Esophagus squamous epithelium (tissue), 5 donors: ENCODE measurements around the gene PKP3. TPM values are rescaled to one million over a fixed set of nuclear protein-coding genes. Genes with fewer than 3 reads are reported as not detected.
"Not testable (repeated sequence)": the region's sequence is repeated elsewhere in the genome, so short reads cannot be mapped to it uniquely, and the experiment has no call there.

Experiments
- DNase-seq: peaks from one replicate; lab custom pipeline; 2025; lab: John Stamatoyannopoulos, UW
- H3K27ac ChIP-seq, 4 donors: fragments of 200-600 bp; sonication (generic); one replicate each; pipeline ENCODE4 v1.5.1; 2016 to 2019; ENCODE audit warnings: mild to moderate bottlenecking in 1 of 4
- H3K27me3 ChIP-seq, 4 donors: fragments of 200-600 bp; sonication (generic); 1 replicate in 3 of 4; 2 replicates in 1 of 4; pipeline versions ENCODE4 v1.5.1 to v1.6.0; 2017 to 2021; ENCODE audit warnings: antibody characterized with exemption in 1 of 4
- H3K36me3 ChIP-seq, 3 donors: fragments of 200-600 bp; sonication (generic); one replicate each; pipeline ENCODE4 v1.5.1; 2016 to 2019
- H3K4me1 ChIP-seq, 3 donors: fragments of 200-600 bp; sonication (generic); one replicate each; pipeline ENCODE4 v1.5.1; 2017 to 2019
- H3K4me3 ChIP-seq, 4 donors: fragments of 200-600 bp; sonication (generic); 1 replicate in 3 of 4; 2 replicates in 1 of 4; pipeline ENCODE4 v1.5.1; 2016 to 2019; ENCODE audit warnings: mild to moderate bottlenecking in 2 of 4, moderate library complexity in 1 of 4
- H3K9me3 ChIP-seq, 3 donors: fragments of 200-600 bp; sonication (generic); one replicate each; pipeline ENCODE4 v1.5.1; 2016 to 2019
- POLR2A ChIP-seq, 4 donors: fragments of 450-650 bp; IDR thresholded peaks; one replicate each; pipeline ENCODE4 v1.6.1; 2017; ENCODE audit warnings: antibody characterized with exemption in 4 of 4, mild to moderate bottlenecking in 4 of 4, moderate library complexity in 3 of 4
- WGBS, 2 donors: methylation state at CpG; one replicate each; pipeline ENCODE4 v1.1.5; 2018; 5-methylcytosine and 5-hydroxymethylcytosine counted together
- intact Hi-C: fragments of 100-400 bp; cut with DNase I; formaldehyde crosslinking; loops from one replicate; pipeline ENCODE4 v1.15.0; 2022
- total RNA-seq, 4 donors: library from RNA; depleted of rRNA; stranded (reverse); fragments of >200 nt; gene quantifications; one replicate each; pipeline ENCODE4 v1.1.0, GENCODE V29; 2016
- TF ChIP-seq, protein P1 (sequence below), 6 experiments: fragments of 450-650 bp in 4 of 6; fragments of 200-600 bp in 2 of 6; sonication (generic) in 2 of 6; IDR thresholded peaks; one replicate each; pipeline ENCODE4 v1.5.1; 2016 to 2019; ENCODE audit warnings: antibody characterized with exemption in 6 of 6, mild to moderate bottlenecking in 4 of 6, moderate library complexity in 4 of 6
- donor health status: DM: yes; HTN: yes; CAD: no.

The PKP3 gene
- total RNA-seq, 4 donors from 2014 or later: 314 to 1,016 (median 520) TPM

DNA sequence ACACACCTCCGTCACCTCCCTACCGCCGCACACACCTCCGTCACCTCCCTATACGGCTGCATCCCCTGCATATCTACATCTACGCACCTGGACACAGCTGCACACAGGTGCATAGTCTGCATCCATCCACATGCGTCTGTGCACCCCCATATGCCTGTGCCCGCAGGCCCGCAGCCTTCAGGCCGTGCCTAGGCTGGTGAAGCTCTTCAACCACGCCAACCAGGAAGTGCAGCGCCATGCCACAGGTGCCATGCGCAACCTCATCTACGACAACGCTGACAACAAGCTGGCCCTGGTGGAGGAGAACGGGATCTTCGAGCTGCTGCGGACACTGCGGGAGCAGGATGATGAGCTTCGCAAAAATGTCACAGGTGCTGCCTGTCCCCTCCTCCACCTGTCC lies 4.8 kb downstream of the PKP3 start:
- 63 to 84% methylated on average over 14 to 20 of the region's 20 CpGs for WGBS, 2 donors
- no peak for DNase-seq

GRCh38 chr11:399731-400211 lies 5.8 kb downstream of the PKP3 start:
- Histone ChIP-seq H3K36me3 (peaks cover 0 to 53% (median 10%) of the 10 kb centered on the region in 3 donors), H3K9me3 (no peaks in the 10 kb centered on the region), H3K4me1 (peaks cover 8 to 53% (median 14%) of the 10 kb centered on the region in 3 donors), H3K27ac (no peak overlapping the region), H3K27me3 (peaks cover 0 to 21% (median 4%) of the 10 kb centered on the region in 4 donors), H3K4me3 (no peak overlapping the region)
- intact Hi-C loops: no loop called here
- no peak for DNase-seq
- TF ChIP-seq, protein P1, sequence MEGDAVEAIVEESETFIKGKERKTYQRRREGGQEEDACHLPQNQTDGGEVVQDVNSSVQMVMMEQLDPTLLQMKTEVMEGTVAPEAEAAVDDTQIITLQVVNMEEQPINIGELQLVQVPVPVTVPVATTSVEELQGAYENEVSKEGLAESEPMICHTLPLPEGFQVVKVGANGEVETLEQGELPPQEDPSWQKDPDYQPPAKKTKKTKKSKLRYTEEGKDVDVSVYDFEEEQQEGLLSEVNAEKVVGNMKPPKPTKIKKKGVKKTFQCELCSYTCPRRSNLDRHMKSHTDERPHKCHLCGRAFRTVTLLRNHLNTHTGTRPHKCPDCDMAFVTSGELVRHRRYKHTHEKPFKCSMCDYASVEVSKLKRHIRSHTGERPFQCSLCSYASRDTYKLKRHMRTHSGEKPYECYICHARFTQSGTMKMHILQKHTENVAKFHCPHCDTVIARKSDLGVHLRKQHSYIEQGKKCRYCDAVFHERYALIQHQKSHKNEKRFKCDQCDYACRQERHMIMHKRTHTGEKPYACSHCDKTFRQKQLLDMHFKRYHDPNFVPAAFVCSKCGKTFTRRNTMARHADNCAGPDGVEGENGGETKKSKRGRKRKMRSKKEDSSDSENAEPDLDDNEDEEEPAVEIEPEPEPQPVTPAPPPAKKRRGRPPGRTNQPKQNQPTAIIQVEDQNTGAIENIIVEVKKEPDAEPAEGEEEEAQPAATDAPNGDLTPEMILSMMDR (IDR thresholded peaks at IDR 0.05): no peak
- TF ChIP-seq POLR2A (IDR thresholded peaks at IDR 0.05): no peak
- 43 to 93% methylated on average over 1 to 12 of the region's 21 CpGs for WGBS, 2 donors

More for the DNA sequence above, 4.8 kb downstream of the PKP3 start:
- TF ChIP-seq POLR2A (IDR thresholded peaks at IDR 0.05): no peak
- TF ChIP-seq, protein P1 (IDR thresholded peaks at IDR 0.05): peak in 1 of 6 experiments; percentile 28
- Histone ChIP-seq H3K9me3 (no peaks in the 10 kb centered on the region), H3K27ac (no peak overlapping the region), H3K4me3 (no peak overlapping the region), H3K27me3 (peaks cover 0 to 27% (median 4%) of the 10 kb centered on the region in 4 donors), H3K36me3 (peaks cover 0 to 43% (median under 1%) of the 10 kb centered on the region in 3 donors), H3K4me1 (peaks cover 8 to 43% (median 14%) of the 10 kb centered on the region in 3 donors)
- intact Hi-C loops: no loop called here

GRCh38 chr11:400241-400689 lies 6.3 kb downstream of the PKP3 start:
- TF ChIP-seq, protein P1 (IDR thresholded peaks at IDR 0.05): no peak
- TF ChIP-seq POLR2A (IDR thresholded peaks at IDR 0.05): no peak
- intact Hi-C loops: no loop called here
- Histone ChIP-seq H3K27ac (no peak overlapping the region), H3K4me1 (peaks cover 8 to 55% (median 13%) of the 10 kb centered on the region in 3 donors), H3K36me3 (peaks cover 0 to 58% (median 12%) of the 10 kb centered on the region in 3 donors), H3K9me3 (no peaks in the 10 kb centered on the region), H3K27me3 (peaks cover 0 to 21% (median 4%) of the 10 kb centered on the region in 4 donors), H3K4me3 (no peak overlapping the region)
- 100% methylated on average over 1 of the region's 50 CpGs; no CpG with 5 or more reads in 1 of the 2 donors for WGBS, 2 donors
- DNase-seq: no peak

GRCh38 chr11:401196-401595 lies 7.2 kb downstream of the PKP3 start:
- H3K27ac ChIP-seq, DNase-seq, H3K9me3 ChIP-seq, intact Hi-C loops, H3K4me3 ChIP-seq: not testable (repeated sequence)
- WGBS, 2 donors: no CpG with 5 or more reads among the region's 52 CpGs
- Histone ChIP-seq H3K27me3 (peaks cover 0 to 21% (median 4%) of the 10 kb centered on the region in 4 donors), H3K36me3 (peaks cover 0 to 67% (median 12%) of the 10 kb centered on the region in 3 donors), H3K4me1 (peaks cover 17 to 55% (median 17%) of the 10 kb centered on the region in 3 donors)

- Histone ChIP-seq H3K27me3 (peaks cover 0 to 21% (median 4%) of the 10 kb centered on the region in 4 donors), H3K4me3 (no peak overlapping the region), H3K4me1 (peaks cover 15 to 57% (median 16%) of the 10 kb centered on the region in 3 donors), H3K27ac (no peak overlapping the region), H3K9me3 (no peaks in the 10 kb centered on the region), H3K36me3 (peaks cover 0 to 52% (median 12%) of the 10 kb centered on the region in 3 donors)
- DNase-seq: no peak
- intact Hi-C loops: no loop called here
- TF ChIP-seq POLR2A (IDR thresholded peaks at IDR 0.05): no peak
- TF ChIP-seq, protein P1 (IDR thresholded peaks at IDR 0.05): no peak
- 83 to 100% methylated on average over 2 to 11 of the region's 55 CpGs for WGBS, 2 donors
Measured at GRCh38 chr11:403021-403760, 9.2 kb downstream of the PKP3 start.
